HTR-8/SVneo (cell line): ENCODE data around the gene ERBB3.

Source experiments
- DNase-seq: peaks from one replicate; pipeline ENCODE4 v3.0.0; 2011; ENCODE audit warnings: low spot score, mixed read lengths; ENCODE audit not compliant: insufficient read length
- FAIRE-seq: peaks from 2 replicates; lab custom pipeline; 2011; peaks lifted over from hg19 to GRCh38; lab: Jason Lieb, UNC

ERBB3 gene

GRCh38 chr12:56078931-56079722 lies 838 bp upstream of the ERBB3 start:
- FAIRE-seq (no peak), DNase-seq (peak; percentile 81)

- FAIRE-seq (no peak), DNase-seq (no peak)
These were observed 682 bp downstream of the ERBB3 start for GRCh38 chr12:56080556-56081138.

- FAIRE-seq (no peak), DNase-seq (no peak)
These were observed 1.7 kb downstream of the ERBB3 start for GRCh38 chr12:56081393-56082347.

GRCh38 chr12:56082382-56082781 lies 2.4 kb downstream of the ERBB3 start:
- FAIRE-seq: no peak
- DNase-seq: no peak

- FAIRE-seq (no peak), DNase-seq (no peak)
These were observed 3.0 kb downstream of the ERBB3 start for GRCh38 chr12:56082967-56083366.

GRCh38 chr12:56084958-56085543 lies 5.1 kb downstream of the ERBB3 start:
- peak; percentile 9 for FAIRE-seq
- no peak for DNase-seq

- DNase-seq (no peak), FAIRE-seq (no peak)
These were observed 6.1 kb downstream of the ERBB3 start for GRCh38 chr12:56086096-56086495.

- DNase-seq (no peak), FAIRE-seq (no peak)
These were observed 6.6 kb downstream of the ERBB3 start for GRCh38 chr12:56086608-56087007.

GRCh38 chr12:56087220-56087619 lies 7.3 kb downstream of the ERBB3 start:
- no peak for FAIRE-seq
- no peak for DNase-seq

- DNase-seq (no peak), FAIRE-seq (no peak)
These were observed 17.8 kb downstream of the ERBB3 start for GRCh38 chr12:56097738-56098137.

- FAIRE-seq: no peak
- DNase-seq: no peak
These were observed 18.6 kb downstream of the ERBB3 start for GRCh38 chr12:56098592-56098991.

GRCh38 chr12:56099787-56100186 lies 19.8 kb downstream of the ERBB3 start:
- FAIRE-seq (no peak), DNase-seq (no peak)

GRCh38 chr12:56101045-56101444 lies 21.1 kb downstream of the ERBB3 start:
- FAIRE-seq (no peak), DNase-seq (no peak)

GRCh38 chr12:56102683-56103065 lies 22.7 kb downstream of the ERBB3 start:
- DNase-seq: no peak
- FAIRE-seq: no peak

GRCh38 chr12:56103066-56103711 lies 23.2 kb downstream of the ERBB3 start:
- FAIRE-seq (no peak), DNase-seq (no peak)

- FAIRE-seq (no peak), DNase-seq (no peak)
These were observed 23.8 kb downstream of the ERBB3 start for GRCh38 chr12:56103823-56104108.

GRCh38 chr12:56104109-56104814 lies 24.3 kb downstream of the ERBB3 start, which contains the start of gene PA2G4:
Gene PA2G4, plus strand, starts transcription at chr12:56104559. Its CDS starts 179 bp downstream, at chr12:56104738.
- peak; percentile 98 for DNase-seq
- FAIRE-seq: peak; percentile 85

- FAIRE-seq (no peak), DNase-seq (no peak)
These were observed 25.0 kb downstream of the ERBB3 start for GRCh38 chr12:56104815-56105608.

GRCh38 chr12:56105609-56105902 lies 25.6 kb downstream of the ERBB3 start:
- DNase-seq (no peak), FAIRE-seq (no peak)
